ENCODE measurements around the gene WDFY2.
"Not testable (repeated sequence)": the region's sequence is repeated elsewhere in the genome, so short reads cannot be mapped to it uniquely, and the experiment has no call there.

Gene WDFY2

DNA sequence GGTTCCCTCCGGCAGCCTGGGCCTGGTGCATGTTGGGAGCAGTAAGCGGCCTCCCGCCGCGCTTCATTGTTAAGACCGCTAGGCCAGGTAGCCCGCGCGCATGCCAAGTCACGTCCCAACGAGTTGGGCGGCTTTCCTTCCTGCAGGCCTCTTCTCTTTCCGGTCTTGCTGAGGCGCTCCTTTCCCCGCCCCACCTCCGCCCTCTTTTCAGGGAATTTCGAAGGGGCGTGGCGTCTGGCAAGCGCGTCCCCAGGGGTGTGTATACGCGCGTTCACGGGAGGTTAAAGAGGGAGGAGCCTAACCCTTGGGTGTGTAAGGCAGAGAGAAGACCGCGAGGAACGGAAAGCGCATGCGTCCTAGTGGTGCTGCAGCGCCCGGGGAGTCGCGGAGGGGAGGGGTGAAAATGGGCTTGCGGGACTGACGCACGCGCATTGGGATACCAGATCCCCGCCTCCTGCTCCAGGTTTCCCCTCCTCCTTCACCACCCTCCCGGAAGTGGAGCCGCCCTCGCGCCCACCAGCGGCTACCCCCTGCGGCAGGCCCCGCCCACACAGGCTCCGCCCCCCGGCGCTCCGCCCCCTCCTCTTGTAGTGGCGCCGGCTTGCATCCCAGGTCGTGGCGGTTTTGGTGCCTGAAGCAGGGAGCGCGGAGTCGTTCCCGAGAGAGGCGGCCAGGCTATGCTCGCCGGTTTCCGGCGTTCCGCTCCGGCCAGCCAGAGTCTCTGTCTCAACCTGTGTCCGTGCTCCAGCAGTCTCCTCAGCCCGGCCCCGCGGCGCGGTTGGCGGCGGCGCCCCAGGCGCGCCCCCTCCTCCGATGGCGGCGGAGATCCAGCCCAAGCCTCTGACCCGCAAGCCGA lies at the start of gene WDFY2:
Gene WDFY2 (plus strand): TSS at position 588 of the 856 bp plus-strand sequence. CDS start 226 bp downstream, at position 814.
- DNase-seq = peak; percentile 100

- DNase-seq = no peak
Observed at GRCh38 chr13:51538591-51539179, 45.6 kb upstream of the WDFY2 start.

- no peak for DNase-seq
Observed at GRCh38 chr13:51539887-51540286, 44.4 kb upstream of the WDFY2 start.

DNA sequence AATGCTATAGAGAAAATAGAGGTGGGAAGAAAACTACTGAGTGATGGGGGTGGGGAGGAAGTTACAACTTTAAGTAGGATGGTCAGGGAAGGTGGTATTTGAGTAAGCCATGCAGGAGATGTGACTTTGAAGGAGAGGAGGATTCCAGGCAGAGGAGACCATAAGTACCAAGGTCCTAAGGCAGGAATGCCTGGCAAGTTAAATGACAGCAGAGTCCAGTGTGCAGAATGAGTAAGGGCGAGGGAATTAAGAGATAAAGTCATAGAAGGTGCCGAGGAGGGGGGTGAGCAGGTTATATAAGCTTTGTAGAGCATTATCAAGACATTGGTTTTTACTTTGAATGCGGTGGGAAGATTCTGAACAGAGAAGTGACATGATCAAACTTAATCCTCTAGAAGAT lies 43.2 kb upstream of the WDFY2 start:
- DNase-seq = no peak

DNA sequence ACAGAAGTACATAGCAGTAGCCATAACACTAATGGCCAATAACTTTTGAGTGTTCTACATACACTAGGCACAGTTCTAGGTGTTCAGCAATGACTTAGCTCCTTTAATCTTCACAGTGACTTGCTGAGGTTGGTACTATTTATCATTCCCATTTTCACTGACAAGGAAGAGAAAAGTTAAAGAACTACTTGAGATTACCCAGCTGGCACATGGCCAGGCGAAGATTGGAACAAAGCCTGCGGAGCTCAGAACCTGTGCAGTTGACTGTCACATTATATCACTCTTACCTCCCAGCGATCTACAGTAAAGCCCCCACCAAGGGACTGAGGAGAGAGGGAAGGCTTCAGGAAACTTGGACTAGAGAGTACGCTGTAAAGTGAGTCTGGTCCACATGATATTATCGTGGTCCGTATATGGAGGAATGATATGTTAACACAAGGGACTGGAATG lies 42.4 kb upstream of the WDFY2 start:
- DNase-seq = no peak

DNA sequence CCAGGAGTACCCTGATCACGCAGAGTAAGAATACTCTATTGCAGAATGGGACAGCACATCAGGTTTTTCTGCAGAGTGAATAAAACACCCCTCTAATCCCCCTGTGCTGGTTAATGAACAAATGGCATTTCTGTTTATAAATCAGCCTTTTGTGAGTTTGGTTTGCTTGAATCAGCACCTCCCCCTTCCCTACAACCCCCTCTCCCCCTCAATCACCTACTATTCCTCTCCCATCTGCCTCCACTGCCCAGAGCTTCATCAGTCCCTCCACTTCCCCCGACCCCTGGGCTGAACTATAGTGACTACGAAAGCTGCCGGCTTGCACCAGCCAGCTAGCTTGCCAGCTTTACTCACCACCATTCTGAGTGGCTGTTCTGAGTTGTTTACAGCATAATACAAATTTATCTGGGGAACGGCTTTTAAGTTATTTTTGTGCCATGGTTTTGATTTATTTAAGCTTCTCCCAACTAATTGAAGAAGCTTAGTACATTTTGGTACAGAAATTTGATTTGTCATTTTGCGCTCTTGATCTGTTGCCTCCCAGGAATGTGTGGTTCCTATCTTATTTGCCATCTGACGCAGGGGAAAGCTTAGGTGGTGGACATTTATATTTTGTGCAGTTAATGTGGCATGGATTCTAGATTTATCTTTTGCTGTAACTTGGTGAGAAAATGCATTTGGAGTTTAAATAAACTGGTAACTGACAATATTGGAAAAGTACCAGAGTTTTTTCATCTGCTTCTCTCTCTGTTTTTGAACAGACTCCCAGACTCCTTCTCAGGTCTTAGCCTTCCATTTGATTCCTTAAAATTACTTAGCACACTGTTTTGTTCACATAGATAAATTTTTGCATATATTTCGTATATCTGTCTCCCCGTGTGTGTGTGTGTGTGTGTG lies 41.7 kb upstream of the WDFY2 start:
- no peak for DNase-seq

GRCh38 chr13:51545446-51545845 lies 38.8 kb upstream of the WDFY2 start:
- DNase-seq = not testable (repeated sequence)

GRCh38 chr13:51547425-51548176 lies 36.7 kb upstream of the WDFY2 start:
- no peak for DNase-seq

DNA sequence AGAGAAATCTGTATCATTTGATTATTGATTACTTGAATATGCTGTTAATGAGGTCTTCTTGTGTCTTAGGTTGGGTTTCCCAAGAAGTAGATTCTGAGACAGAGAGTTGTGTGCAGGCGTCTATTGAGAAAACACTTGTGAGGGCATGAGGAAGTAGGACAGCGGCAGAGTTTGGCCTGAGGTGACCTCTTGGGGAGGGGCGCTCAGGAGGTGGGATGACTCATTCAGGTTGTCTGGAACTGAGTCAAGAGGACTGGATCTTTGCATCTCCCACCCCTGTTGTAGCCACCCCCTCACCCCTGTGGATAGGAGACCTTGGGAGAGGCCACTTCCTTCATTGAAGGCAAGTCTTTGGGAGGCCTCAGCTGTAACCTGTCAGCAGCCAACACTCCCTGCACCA lies 35.2 kb upstream of the WDFY2 start:
- DNase-seq = no peak

GRCh38 chr13:51549593-51549992 lies 34.7 kb upstream of the WDFY2 start:
- DNase-seq = no peak

- no peak for DNase-seq
Observed at GRCh38 chr13:51550151-51550550, 34.1 kb upstream of the WDFY2 start.

GRCh38 chr13:51551416-51551815 lies 32.8 kb upstream of the WDFY2 start:
- DNase-seq = peak in 1 of 2 experiments; percentile 25

GRCh38 chr13:51552027-51552426 lies 32.2 kb upstream of the WDFY2 start:
- DNase-seq = no peak

- DNase-seq = no peak
Observed at GRCh38 chr13:51553531-51553930, 30.7 kb upstream of the WDFY2 start.

DNA sequence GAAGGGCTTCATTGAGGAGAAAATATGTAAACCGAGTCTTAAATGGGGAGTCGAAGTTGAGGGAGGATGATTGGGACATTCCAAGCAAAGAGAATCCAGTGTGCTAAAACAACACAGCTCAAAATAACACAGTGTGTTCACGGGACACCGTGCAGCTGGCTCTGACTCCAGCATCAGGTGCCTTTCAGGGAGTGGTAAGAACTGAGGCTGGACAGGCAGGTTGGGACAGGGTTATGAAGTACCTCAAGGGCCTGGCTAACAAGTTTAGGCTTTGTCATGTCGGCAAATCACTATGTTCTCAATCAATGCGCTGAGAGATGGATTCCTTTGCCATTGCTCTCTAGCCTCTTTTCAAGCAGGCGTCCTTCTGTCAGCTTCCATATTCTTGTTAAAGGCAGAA lies 27.5 kb upstream of the WDFY2 start:
- no peak for DNase-seq

- no peak for DNase-seq
Observed at GRCh38 chr13:51557438-51557837, 26.8 kb upstream of the WDFY2 start.

GRCh38 chr13:51557875-51558612 lies 26.2 kb upstream of the WDFY2 start:
- DNase-seq = no peak

DNA sequence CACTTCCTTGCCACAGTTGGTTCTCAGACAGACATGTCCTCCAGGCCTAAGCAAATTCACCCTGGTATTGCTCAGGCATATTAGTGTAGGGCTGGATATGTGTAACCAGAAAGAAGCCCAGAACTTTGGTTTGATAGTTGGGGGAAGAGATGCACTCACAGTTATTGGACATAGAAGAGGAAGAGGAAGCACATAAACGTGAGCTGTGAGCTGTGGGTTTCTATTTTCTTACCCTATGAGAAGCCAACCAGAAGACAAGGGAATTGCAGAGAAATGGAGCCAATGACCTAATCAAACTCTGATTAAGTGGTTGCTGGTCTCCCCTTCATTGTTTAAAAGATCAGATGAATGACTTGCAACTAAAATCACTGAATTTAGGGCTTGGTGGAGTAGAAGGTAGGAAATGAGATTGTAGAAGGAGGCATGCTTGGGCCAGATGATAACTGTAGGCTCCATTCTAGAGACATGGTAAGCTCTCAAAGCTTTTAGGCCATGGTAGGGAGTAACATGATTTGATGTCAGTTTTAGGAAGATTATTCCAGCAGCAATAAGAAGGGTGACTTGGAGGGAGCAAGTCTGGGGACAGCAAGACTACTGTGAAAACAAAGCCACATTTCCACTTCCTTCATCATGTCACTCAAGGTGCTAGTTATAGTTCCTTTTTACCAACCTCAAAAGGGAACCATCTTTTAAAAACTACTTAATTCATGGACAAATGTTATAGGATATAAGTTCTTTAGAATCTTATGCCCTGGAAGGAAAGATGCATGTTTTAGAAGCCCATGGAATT lies 24.1 kb upstream of the WDFY2 start:
- DNase-seq = no peak

DNA sequence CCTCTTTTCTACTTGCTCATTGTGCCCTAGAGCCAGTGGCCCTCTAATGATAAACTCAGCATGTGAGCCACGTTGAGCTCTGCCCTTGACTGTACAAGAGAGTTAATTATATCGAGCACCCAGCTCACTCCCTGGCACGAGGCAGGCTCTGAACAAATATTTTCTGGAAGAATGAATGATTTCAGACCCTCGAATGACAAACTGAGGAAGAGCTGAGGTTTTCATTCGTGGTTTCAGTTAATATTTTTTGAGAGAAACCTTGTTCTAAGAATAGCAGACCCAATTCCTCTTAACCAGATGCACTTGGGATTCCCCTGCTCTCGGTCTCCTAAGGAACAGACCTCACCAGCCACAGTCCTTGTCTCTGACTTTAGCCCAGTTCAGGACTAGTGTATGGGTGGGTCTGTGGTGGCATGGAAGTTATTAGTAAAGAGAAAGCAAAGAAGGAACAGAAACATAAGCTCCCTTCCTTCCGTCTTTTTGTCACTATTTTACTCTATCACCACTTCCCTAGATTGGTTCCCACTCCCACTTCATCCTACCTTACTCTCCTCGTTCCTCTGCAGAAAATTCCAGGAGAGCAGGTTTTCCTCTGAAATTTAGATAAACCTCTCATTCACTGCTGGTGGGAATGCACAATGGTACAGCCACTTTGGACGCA lies 22.1 kb upstream of the WDFY2 start:
- DNase-seq = no peak

- no peak for DNase-seq
Observed at GRCh38 chr13:51564252-51564651, 20.0 kb upstream of the WDFY2 start.
